Caco-2 (cell line): ENCODE results near the gene C5AR1. TPM values are rescaled to one million over a fixed set of nuclear protein-coding genes. Genes with fewer than 3 reads are reported as not detected.
"Not testable (repeated sequence)": the region's sequence is repeated elsewhere in the genome, so short reads cannot be mapped to it uniquely, and the experiment has no call there.

Experiments
- Bru-seq: library from RNA; stranded (reverse); fragments of 400-500 nt; gene quantifications from one replicate; lab custom pipeline; 2021; lab: Mats Ljungman, UMichigan
- BruChase-seq, 2 experiments: library from RNA; stranded (reverse); fragments of 400-500 nt; gene quantifications; one replicate each; lab custom pipeline; 2021; lab: Mats Ljungman, UMichigan
- BruUV-seq: library from RNA; stranded (reverse); fragments of 400-500 nt; replicated peaks from 2 replicates; lab custom pipeline; 2021; lab: Mats Ljungman, UMichigan
- CTCF ChIA-PET: fragments of 300-600 bp; sonication (Branson Sonifier 250); formaldehyde crosslinking; loops from one replicate; lab custom pipeline; 2022; ENCODE audit warnings: antibody characterized with exemption; lab: Charles Lee
- POLR2A ChIA-PET: fragments of 300-600 bp; sonication (Branson Sonifier 250); formaldehyde crosslinking; loops from one replicate; lab custom pipeline; 2022; ENCODE audit warnings: antibody characterized with exemption; lab: Charles Lee
- DNase-seq, 2 experiments: peaks; one replicate each; pipeline versions ENCODE4 v3.0.0 to v3.0.0-alpha.2; 2020 to 2022
- H3K27me3 ChIP-seq: replicated peaks from 2 replicates; pipeline ENCODE4 v1.6.0; 2011; ENCODE audit warnings: low read length; ENCODE audit not compliant: control insufficient read depth, insufficient read depth
- H3K36me3 ChIP-seq: 2 replicates; pipeline ENCODE4 v1.5.1; 2011; ENCODE audit warnings: low read length; ENCODE audit not compliant: control insufficient read depth, insufficient read depth
- H3K4me1 ChIP-seq: fragments of 250-450 bp; sonication (Bioruptor Pico); 2 replicates; pipeline ENCODE4 v1.5.1; 2020; ENCODE audit warnings: mild to moderate bottlenecking
- H3K4me3 ChIP-seq: 2 replicates; pipeline ENCODE4 v1.5.1; 2011; ENCODE audit warnings: low read depth, mild to moderate bottlenecking, control low read depth, low read length
- H3K9me3 ChIP-seq: fragments of 250-450 bp; sonication (Bioruptor Pico); 2 replicates; pipeline ENCODE4 v1.5.1; 2020; ENCODE audit warnings: mild to moderate bottlenecking, moderate library complexity
- H3K27ac Mint-ChIP-seq: one replicate; pipeline ENCODE4 v1.8.0; 2022; ENCODE audit warnings: mixed read lengths; ENCODE audit not compliant: unreplicated experiment
- H3K27me3 Mint-ChIP-seq: one replicate; pipeline ENCODE4 v1.8.0; 2022; ENCODE audit warnings: mixed read lengths; ENCODE audit not compliant: insufficient read depth, unreplicated experiment
- H3K36me3 Mint-ChIP-seq: one replicate; pipeline ENCODE4 v1.8.0; 2022; ENCODE audit warnings: mild to moderate bottlenecking, mixed read lengths; ENCODE audit not compliant: insufficient read depth, unreplicated experiment
- H3K4me1 Mint-ChIP-seq: one replicate; pipeline ENCODE4 v1.8.0; 2022; ENCODE audit warnings: low read depth, mixed read lengths; ENCODE audit not compliant: unreplicated experiment
- H3K4me3 Mint-ChIP-seq: one replicate; pipeline ENCODE4 v1.8.0; 2022; ENCODE audit warnings: mild to moderate bottlenecking, moderate library complexity, mixed read lengths; ENCODE audit not compliant: unreplicated experiment
- H3K9me3 Mint-ChIP-seq: one replicate; pipeline ENCODE4 v1.8.0; 2022; ENCODE audit warnings: mixed read lengths; ENCODE audit not compliant: unreplicated experiment
- intact Hi-C: fragments of 100-400 bp; cut with micrococcal nuclease; formaldehyde crosslinking; loops from one replicate; pipeline ENCODE4 v1.10.0; 2022; ENCODE audit not compliant: unreplicated experiment
- long read RNA-seq: library from polyadenylated mRNA; stranded (forward); transcript quantifications from one replicate; pipeline ENCODE4 v2.0.0, GENCODE V29; 2022
- total RNA-seq: library from RNA; stranded (reverse); gene quantifications from 2 replicates; pipeline ENCODE4 v1.2.3, GENCODE V29; 2022
- TF ChIP-seq, protein P1 (sequence below), 2 experiments: fragments of 200-600 bp in 1 of 2; IDR thresholded peaks; 1 replicate in 1 of 2; 2 replicates in 1 of 2; pipeline versions ENCODE4 v1.5.1 to v1.8.0; 2011 to 2022; ENCODE audit warnings: antibody characterized with exemption in 1 of 2, control low read depth in 1 of 2, inconsistent platforms in 1 of 2, low read depth in 1 of 2, low read length in 1 of 2, mild to moderate bottlenecking in 1 of 2, moderate library complexity in 1 of 2; ENCODE audit not compliant: insufficient read depth in 1 of 2, severe bottlenecking in 1 of 2, unreplicated experiment in 1 of 2

C5AR1 gene
- total RNA-seq (0.48 and 1.3 TPM in 2 replicates), Bru-seq, nascent RNA (percentile 20 among the genes with signal in this experiment), BruChase-seq, experiment 1, labeled RNA remaining after a 2-hour chase (percentile 29 among the genes with signal in this experiment), BruChase-seq, experiment 2, labeled RNA remaining after a 6-hour chase (percentile 31 among the genes with signal in this experiment)
- long read RNA-seq, partial matches to known transcripts = 0 of 2 reads
- long read RNA-seq, other reads (novel, unspliced or antisense) = 2 of 2 reads

DNA sequence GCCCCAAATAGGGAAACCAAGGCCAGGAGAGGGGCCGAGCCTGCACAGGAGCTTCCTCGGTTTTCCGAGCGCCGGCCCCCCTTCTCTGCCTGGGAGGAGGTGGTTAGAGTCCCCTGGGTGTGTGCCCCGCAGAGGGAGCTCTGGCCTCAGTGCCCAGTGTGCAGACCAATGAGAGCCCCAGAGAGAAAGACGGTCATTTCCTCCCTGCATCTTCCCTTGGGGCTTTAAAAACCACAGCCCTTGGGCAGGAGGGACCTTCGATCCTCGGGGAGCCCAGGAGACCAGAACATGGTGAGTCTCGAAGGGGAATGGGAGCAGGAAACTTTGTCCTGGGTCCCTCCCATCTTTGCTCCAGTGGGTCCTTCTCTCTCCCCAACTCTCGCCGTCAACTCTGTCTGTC is at the start of gene C5AR1:
C5AR1 (plus strand) TSS at position 254 of the 400 bp plus-strand sequence; CDS start at position 289, 35 bp downstream.
- Histone ChIP-seq H3K4me3 (no peak within 1 kb of the TSS), H3K36me3 (no peaks in the 10 kb centered on the region), H3K4me1 (0 out of 2 replicates have a peak, but pooled peaks cover under 1% of the 10 kb centered on the region), H3K9me3 (0 out of 2 replicates have a peak, but pooled peaks cover 5% of the 10 kb centered on the region), H3K27me3 (no peaks in the 10 kb centered on the region)
- Mint-ChIP-seq H3K9me3 (no peaks in the 10 kb centered on the region), H3K27me3 (no peaks in the 10 kb centered on the region), H3K4me3 (no peak within 1 kb of the TSS), H3K36me3 (no peaks in the 10 kb centered on the region), H3K4me1 (peaks cover 14% of the 10 kb centered on the region), H3K27ac (no peak within 1 kb of the TSS)
- TF ChIP-seq, protein P1, sequence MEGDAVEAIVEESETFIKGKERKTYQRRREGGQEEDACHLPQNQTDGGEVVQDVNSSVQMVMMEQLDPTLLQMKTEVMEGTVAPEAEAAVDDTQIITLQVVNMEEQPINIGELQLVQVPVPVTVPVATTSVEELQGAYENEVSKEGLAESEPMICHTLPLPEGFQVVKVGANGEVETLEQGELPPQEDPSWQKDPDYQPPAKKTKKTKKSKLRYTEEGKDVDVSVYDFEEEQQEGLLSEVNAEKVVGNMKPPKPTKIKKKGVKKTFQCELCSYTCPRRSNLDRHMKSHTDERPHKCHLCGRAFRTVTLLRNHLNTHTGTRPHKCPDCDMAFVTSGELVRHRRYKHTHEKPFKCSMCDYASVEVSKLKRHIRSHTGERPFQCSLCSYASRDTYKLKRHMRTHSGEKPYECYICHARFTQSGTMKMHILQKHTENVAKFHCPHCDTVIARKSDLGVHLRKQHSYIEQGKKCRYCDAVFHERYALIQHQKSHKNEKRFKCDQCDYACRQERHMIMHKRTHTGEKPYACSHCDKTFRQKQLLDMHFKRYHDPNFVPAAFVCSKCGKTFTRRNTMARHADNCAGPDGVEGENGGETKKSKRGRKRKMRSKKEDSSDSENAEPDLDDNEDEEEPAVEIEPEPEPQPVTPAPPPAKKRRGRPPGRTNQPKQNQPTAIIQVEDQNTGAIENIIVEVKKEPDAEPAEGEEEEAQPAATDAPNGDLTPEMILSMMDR (IDR thresholded peaks at IDR 0.05; ENCODE audit: insufficient read depth in 1 of 2, low read depth in 1 of 2, low read length in 1 of 2, severe bottlenecking in 1 of 2, unreplicated experiment in 1 of 2) = no peak
- POLR2A ChIA-PET = interaction anchor here (0.6 kb wide), 1 partner anchor 300 kb away, joined by 3 read pairs; no protein-coding TSS in a partner anchor
- DNase-seq = no peak
- CTCF ChIA-PET = interaction anchor here (0.9 kb wide), 1 partner anchor 39 kb away, joined by 4 read pairs; no protein-coding TSS in a partner anchor
- intact Hi-C loops = no loop called here
- no TSS peak for BruUV-seq

DNA sequence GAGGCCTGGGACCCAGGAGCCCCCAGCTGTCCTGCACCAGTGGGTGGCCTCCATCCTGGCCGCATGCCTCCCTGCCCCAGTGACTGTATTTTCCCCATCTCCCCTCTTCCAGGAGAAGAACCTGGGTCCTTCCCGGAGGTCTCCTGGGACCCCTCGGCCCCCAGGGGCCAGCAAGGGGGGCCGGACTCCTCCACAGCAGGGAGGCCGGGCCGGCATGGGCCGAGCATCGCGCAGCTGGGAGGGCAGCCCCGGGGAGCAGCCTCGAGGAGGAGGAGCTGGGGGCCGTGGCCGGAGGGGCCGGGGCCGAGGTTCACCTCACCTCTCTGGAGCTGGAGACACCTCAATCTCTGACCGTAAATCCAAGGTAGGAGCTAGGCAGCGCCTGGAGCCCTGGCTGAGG is 49.2 kb upstream of the C5AR1 start:
- intact Hi-C loops = no loop called here
- no peak for DNase-seq
- Histone ChIP-seq H3K36me3 (peaks cover 3% of the 10 kb centered on the region), H3K27me3 (no peaks in the 10 kb centered on the region), H3K4me1 (peaks cover 21% of the 10 kb centered on the region), H3K9me3 (no peaks in the 10 kb centered on the region), H3K4me3 (no peak overlapping the region)
- no TSS peak for BruUV-seq
- TF ChIP-seq, protein P1 (IDR thresholded peaks at IDR 0.05; ENCODE audit: insufficient read depth in 1 of 2, low read depth in 1 of 2, low read length in 1 of 2, severe bottlenecking in 1 of 2, unreplicated experiment in 1 of 2) = no peak
- peaks cover 14% of the 10 kb centered on the region for H3K4me1 Mint-ChIP-seq
- H3K9me3 Mint-ChIP-seq = no peaks in the 10 kb centered on the region
- peaks cover 68% of the 10 kb centered on the region for H3K36me3 Mint-ChIP-seq
- CTCF ChIA-PET = interaction anchor here (1.0 to 1.7 kb wide), 2 partner anchors 17 to 88 kb away, joined by 3 to 4 read pairs; partner anchors contain the start of gene DHX34
- H3K4me3 Mint-ChIP-seq = no peak overlapping the region
- no peak overlapping the region for H3K27ac Mint-ChIP-seq
- POLR2A ChIA-PET = no interaction called here
- no peaks in the 10 kb centered on the region for H3K27me3 Mint-ChIP-seq

DNA sequence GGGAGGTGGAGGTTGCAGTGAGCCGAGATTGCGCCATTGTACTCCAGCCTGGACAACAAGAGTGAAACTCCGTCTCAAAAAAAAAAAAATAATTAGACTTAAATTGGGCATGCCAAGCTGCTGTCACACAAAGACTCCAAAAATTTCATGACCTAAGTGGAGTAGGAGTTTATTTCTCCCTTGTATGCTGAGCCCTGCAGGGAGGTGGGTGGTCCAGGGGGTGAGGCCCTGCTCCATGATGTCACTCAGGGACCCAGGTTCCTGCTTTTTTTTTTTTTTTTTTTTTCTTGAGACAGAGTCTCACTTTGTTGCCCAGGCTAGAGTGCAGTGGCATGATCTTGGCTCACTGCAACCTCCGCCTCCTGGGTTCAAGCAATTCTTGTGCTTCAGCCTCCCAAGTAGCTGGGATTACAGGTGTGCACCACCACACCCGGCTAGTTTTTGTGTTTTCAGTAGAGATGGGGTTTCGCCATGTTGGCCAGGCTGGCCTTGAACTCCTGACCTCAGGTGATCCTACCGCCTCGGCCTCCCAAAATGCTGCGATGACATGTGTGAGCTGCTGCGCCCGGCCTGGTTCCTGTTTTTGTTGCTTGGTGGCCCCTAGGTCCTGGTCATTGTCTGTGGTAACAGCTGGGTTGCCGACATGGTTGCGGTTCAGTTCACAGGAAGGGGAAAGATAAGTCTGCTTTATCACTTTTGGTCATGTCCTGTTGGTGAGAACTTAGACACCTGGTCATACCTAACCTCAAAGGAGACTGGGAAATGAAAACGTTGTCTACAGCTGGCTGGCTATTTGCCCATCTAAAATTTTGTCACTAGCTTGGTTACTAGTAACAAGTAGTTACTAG is 47.5 kb upstream of the C5AR1 start:
- intact Hi-C loops = not testable (repeated sequence)

More for the DNA sequence above, 47.5 kb upstream of the C5AR1 start:
- peaks cover 70% of the 10 kb centered on the region for H3K36me3 Mint-ChIP-seq
- H3K4me1 Mint-ChIP-seq = peaks cover 14% of the 10 kb centered on the region
- H3K4me3 ChIP-seq, H3K27me3 Mint-ChIP-seq, BruUV-seq, H3K36me3 ChIP-seq, POLR2A ChIA-PET, H3K9me3 Mint-ChIP-seq, H3K4me3 Mint-ChIP-seq, H3K27ac Mint-ChIP-seq, CTCF ChIA-PET, DNase-seq, H3K9me3 ChIP-seq, H3K27me3 ChIP-seq: not testable (repeated sequence)
- peaks cover 15% of the 10 kb centered on the region for H3K4me1 ChIP-seq
